Right atrium auricular region (tissue), 2 donors: ENCODE results near the gene ATP2A3. TPM values are rescaled to one million over a fixed set of nuclear protein-coding genes. Genes with fewer than 3 reads are reported as not detected.

Experiments used
- DNase-seq: peaks from one replicate; pipeline ENCODE4 v3.0.0-alpha.2; 2019; ENCODE audit warnings: low spot score
- H3K27ac ChIP-seq, 2 donors: fragments of 200-600 bp; sonication (generic); 1 replicate in 1 of 2; 2 replicates in 1 of 2; pipeline ENCODE4 v1.5.1; 2016 to 2019
- H3K27me3 ChIP-seq, 2 donors: fragments of 200-600 bp; sonication (generic); one replicate each; pipeline versions ENCODE4 v1.5.1 to v1.6.0; 2017 to 2019
- H3K36me3 ChIP-seq: fragments of 200-600 bp; sonication (generic); one replicate; pipeline ENCODE4 v1.5.1; 2016
- H3K4me1 ChIP-seq, 2 donors: fragments of 200-600 bp; sonication (generic); one replicate each; pipeline versions ENCODE4 v1.5.1 to v1.6.0; 2017 to 2019
- H3K4me3 ChIP-seq, 2 donors: fragments of 200-600 bp; sonication (generic); 1 replicate in 1 of 2; 2 replicates in 1 of 2; pipeline ENCODE4 v1.5.1; 2017 to 2019; ENCODE audit warnings: mild to moderate bottlenecking in 1 of 2, moderate library complexity in 1 of 2
- H3K9me3 ChIP-seq, 2 donors: fragments of 200-600 bp; sonication (generic); one replicate each; pipeline ENCODE4 v1.5.1; 2019
- total RNA-seq, 2 donors: library from RNA; depleted of rRNA; stranded (reverse); fragments of >200 nt; gene quantifications; one replicate each; pipeline ENCODE4 v1.1.0, GENCODE V29; 2016
- TF ChIP-seq, protein P1 (sequence below), 2 donors: fragments of 200-600 bp; sonication (generic); IDR thresholded peaks; one replicate each; pipeline ENCODE4 v1.5.1; 2019; ENCODE audit warnings: antibody characterized with exemption in 2 of 2

The ATP2A3 gene
- total RNA-seq, 2 donors from 2014 or later = 5.5 to 12.2 TPM

DNA sequence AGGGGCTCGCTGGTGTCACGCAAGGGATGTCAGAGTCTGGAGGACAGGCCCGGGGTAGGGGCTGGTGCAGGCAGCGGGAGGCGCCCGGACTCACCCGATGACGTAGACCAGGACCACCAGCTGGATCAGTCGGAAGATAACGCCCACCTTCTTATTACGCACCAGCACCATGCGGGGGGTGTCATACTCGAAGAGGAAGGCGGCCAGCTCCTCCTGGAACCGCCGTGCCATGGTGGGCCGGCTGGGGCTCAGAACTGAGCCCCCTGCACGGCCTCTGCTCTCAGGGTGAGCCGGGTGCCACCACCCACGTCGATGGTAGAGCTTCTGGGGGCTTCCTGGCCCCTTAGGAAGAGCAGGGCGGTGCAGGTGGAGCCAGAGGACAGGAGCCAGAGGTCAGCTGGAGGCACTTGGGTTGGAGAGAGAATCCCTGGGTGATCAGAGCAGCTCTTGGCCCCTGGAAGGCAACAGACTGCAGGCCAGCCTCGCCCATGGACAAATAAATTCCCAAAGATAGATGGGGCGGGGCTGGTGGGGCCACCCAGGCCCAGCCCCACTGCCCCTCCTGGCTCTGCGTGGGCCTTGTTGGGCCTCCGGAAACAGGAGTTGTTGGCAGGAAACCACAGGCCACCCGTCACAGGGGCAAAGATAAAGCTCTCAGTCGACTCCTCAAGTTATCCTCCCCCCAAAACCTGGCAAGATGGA is 48.1 kb downstream of the ATP2A3 start, which contains the start of gene P2RX1:
TSS of gene P2RX1 (minus strand) at position 471 of the 702 bp plus-strand sequence. CDS start at position 231, 240 bp downstream.
- Histone ChIP-seq H3K27ac (peak within 1 kb of the TSS in 1 of 2 donors; percentile 60), H3K4me1 (peaks cover 0 to 48% of the 10 kb centered on the region in 2 donors), H3K27me3 (no peaks in the 10 kb centered on the region), H3K9me3 (no peaks in the 10 kb centered on the region), H3K36me3 (no peaks in the 10 kb centered on the region), H3K4me3 (no peak within 1 kb of the TSS)
- TF ChIP-seq, protein P1, sequence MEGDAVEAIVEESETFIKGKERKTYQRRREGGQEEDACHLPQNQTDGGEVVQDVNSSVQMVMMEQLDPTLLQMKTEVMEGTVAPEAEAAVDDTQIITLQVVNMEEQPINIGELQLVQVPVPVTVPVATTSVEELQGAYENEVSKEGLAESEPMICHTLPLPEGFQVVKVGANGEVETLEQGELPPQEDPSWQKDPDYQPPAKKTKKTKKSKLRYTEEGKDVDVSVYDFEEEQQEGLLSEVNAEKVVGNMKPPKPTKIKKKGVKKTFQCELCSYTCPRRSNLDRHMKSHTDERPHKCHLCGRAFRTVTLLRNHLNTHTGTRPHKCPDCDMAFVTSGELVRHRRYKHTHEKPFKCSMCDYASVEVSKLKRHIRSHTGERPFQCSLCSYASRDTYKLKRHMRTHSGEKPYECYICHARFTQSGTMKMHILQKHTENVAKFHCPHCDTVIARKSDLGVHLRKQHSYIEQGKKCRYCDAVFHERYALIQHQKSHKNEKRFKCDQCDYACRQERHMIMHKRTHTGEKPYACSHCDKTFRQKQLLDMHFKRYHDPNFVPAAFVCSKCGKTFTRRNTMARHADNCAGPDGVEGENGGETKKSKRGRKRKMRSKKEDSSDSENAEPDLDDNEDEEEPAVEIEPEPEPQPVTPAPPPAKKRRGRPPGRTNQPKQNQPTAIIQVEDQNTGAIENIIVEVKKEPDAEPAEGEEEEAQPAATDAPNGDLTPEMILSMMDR (IDR thresholded peaks at IDR 0.05) = no peak
- DNase-seq = no peak

DNA sequence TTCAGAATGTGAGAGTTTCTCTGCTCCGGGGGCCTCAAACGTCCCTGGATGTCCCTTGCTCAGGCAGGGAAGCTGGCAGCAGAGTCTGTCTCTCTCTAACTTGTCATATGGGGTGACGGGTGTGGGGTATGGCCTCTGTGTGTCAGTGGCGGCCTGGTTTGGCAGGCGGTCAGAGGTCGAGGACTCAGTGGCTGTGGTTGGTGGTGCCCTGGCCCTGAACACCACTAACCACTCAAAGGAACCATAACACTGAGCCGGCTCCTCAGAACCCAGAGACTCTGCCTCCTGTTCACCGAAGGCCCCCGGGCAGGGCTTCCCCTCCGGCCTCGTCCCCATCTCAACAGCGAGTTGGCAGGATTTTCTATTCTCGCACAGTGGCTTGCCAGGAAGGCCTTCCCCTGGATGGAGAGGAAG is 48.6 kb downstream of the ATP2A3 start:
- no peaks in the 10 kb centered on the region for H3K9me3 ChIP-seq
- peak overlapping the region in 1 of 2 donors; percentile 15 for H3K27ac ChIP-seq
- H3K4me3 ChIP-seq = no peak overlapping the region
- TF ChIP-seq, protein P1 (IDR thresholded peaks at IDR 0.05) = no peak
- no peak for DNase-seq
- no peaks in the 10 kb centered on the region for H3K36me3 ChIP-seq
- H3K27me3 ChIP-seq = no peaks in the 10 kb centered on the region
- peaks cover 0 to 51% of the 10 kb centered on the region in 2 donors for H3K4me1 ChIP-seq

DNA sequence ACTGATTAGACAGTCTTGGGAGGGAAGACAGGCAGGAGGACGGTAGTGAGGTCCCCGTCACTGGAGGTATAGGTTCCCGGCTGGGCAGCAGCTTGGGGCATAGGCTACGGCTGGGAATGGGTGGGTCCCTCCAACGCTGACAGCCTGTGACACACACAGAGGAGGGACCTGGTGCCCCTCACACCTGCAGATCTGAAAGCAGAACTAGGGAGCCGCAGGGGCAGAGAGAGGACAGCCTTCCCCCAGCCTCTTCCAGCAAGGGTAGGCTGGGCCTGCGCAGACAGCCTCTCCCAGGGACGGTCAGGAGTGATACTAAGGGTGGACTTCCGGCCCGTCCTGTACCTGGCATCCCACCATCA is 49.9 kb downstream of the ATP2A3 start:
- Histone ChIP-seq H3K27me3 (no peaks in the 10 kb centered on the region), H3K36me3 (no peaks in the 10 kb centered on the region), H3K4me1 (peaks cover 0 to 50% of the 10 kb centered on the region in 2 donors), H3K27ac (no peak overlapping the region), H3K9me3 (no peaks in the 10 kb centered on the region), H3K4me3 (no peak overlapping the region)
- TF ChIP-seq, protein P1 (IDR thresholded peaks at IDR 0.05) = no peak
- DNase-seq = no peak

DNA sequence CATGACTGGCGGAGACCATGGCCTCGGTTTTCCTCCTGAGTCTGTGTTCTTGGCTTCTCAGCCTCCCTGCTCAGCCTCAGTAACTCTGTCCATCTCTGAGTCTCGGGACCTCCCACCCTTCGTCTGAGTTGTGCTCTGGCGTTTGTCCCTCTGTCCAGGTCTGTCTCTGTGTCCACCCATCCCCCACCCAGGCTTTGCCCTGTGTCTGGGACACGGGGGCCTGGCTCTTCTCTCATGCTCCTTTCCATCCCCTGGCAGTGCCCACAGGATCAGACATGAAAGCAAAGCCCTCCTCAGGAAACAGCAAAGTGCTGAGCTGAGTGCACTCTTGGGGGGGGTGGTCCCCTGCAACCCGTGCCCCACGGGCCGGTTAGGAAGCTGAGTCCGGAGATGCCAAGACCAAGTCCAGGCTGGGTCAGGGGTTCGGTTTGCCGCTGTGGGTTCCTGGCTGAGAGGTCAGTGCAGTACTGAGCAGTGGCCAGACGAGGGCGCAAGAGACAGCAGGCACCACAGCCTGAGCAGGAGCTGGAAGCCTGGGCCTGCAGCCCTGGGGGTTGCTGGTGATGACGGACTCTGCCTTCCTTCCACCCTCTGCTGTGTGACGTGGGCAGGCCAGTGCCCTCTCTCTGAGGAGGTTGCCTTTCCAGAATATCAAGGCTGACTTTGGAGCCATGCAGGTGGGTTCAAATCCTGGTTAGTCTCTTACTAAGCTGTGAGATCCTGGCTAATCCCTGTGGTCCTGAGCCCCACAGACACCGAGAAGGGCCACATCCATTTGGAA is 50.5 kb downstream of the ATP2A3 start:
- H3K27ac ChIP-seq = no peak overlapping the region
- DNase-seq = no peak
- peaks cover 0 to 44% of the 10 kb centered on the region in 2 donors for H3K4me1 ChIP-seq
- no peaks in the 10 kb centered on the region for H3K9me3 ChIP-seq
- no peak overlapping the region for H3K4me3 ChIP-seq
- TF ChIP-seq, protein P1 (IDR thresholded peaks at IDR 0.05) = peak; percentile 98
- no peaks in the 10 kb centered on the region for H3K36me3 ChIP-seq
- H3K27me3 ChIP-seq = no peaks in the 10 kb centered on the region

DNA sequence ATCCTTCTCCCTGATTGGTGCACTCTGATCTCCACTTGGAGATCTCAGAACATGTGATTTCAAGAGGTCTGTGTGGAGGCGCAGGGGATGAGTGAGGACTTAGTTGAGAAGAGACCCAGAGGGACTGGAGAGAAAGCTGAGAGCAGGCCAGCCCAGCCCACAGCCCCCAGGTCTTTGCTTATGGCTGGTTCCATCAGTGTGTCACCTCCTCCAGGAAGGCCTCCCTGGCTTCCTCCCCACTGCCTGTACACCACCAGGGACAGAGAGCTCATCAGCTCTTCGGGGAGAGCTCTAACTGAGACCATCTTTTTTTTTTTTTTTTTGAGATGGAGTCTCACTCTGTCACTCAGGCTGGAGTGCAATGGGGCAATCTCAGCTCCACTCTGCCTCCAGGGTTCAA is 51.4 kb downstream of the ATP2A3 start:
- no peak for DNase-seq
- Histone ChIP-seq H3K36me3 (no peaks in the 10 kb centered on the region), H3K9me3 (no peaks in the 10 kb centered on the region), H3K27ac (no peak overlapping the region), H3K4me1 (peaks cover 0 to 38% of the 10 kb centered on the region in 2 donors), H3K27me3 (no peaks in the 10 kb centered on the region), H3K4me3 (no peak overlapping the region)
- TF ChIP-seq, protein P1 (IDR thresholded peaks at IDR 0.05) = no peak
